PC-9 (cell line): ENCODE data around the gene PAIP2. TPM values are rescaled to one million over a fixed set of nuclear protein-coding genes. Genes with fewer than 3 reads are reported as not detected.
"Not testable (repeated sequence)": the region's sequence is repeated elsewhere in the genome, so short reads cannot be mapped to it uniquely, and the experiment has no call there.

Experiments
- BruUV-seq: library from RNA; stranded (reverse); fragments of 400-500 nt; replicated peaks from 2 replicates; lab custom pipeline; 2021; lab: Mats Ljungman, UMichigan
- CTCF ChIA-PET: fragments of 300-600 bp; sonication (Branson Sonifier 250); formaldehyde crosslinking; loops from one replicate; lab custom pipeline; 2022; ENCODE audit warnings: antibody characterized with exemption; lab: Charles Lee
- POLR2A ChIA-PET: fragments of 300-600 bp; sonication (Branson Sonifier 250); formaldehyde crosslinking; loops from one replicate; lab custom pipeline; 2022; ENCODE audit warnings: antibody characterized with exemption; ENCODE audit not compliant: unreplicated experiment; lab: Charles Lee
- DNase-seq, 2 experiments: peaks; one replicate each; pipeline versions ENCODE4 v3.0.0 to v3.0.0-alpha.2; 2015 to 2022; ENCODE audit warnings: mixed read lengths in 1 of 2
- H2AFZ ChIP-seq: fragments of 200-600 bp; sonication (generic); 2 replicates; pipeline ENCODE4 v1.8.1; 2017; ENCODE audit warnings: antibody characterized with exemption
- H3F3A ChIP-seq: fragments of 200-600 bp; sonication (generic); 2 replicates; pipeline ENCODE4 v1.8.1; 2017; ENCODE audit warnings: antibody characterized with exemption, mild to moderate bottlenecking, low read depth; ENCODE audit not compliant: insufficient read depth
- H3K27ac ChIP-seq: fragments of 200-600 bp; sonication (generic); 2 replicates; pipeline ENCODE4 v1.6.1; 2016; ENCODE audit warnings: mixed run types
- H3K27me3 ChIP-seq: fragments of 200-600 bp; sonication (generic); 2 replicates; pipeline ENCODE4 v1.6.1; 2016; ENCODE audit warnings: low read depth, mixed run types; ENCODE audit not compliant: insufficient read depth
- H3K36me3 ChIP-seq: fragments of 200-600 bp; sonication (generic); 2 replicates; pipeline ENCODE4 v1.6.1; 2016; ENCODE audit warnings: low read depth, mixed run types
- H3K4me1 ChIP-seq: fragments of 200-600 bp; sonication (generic); replicated peaks from 2 replicates; pipeline ENCODE4 v1.6.1; 2016; ENCODE audit warnings: mixed run types; ENCODE audit not compliant: insufficient read depth
- H3K4me2 ChIP-seq: fragments of 200-600 bp; sonication (generic); 2 replicates; pipeline ENCODE4 v1.6.1; 2017; ENCODE audit warnings: mixed run types
- H3K4me3 ChIP-seq: fragments of 200-600 bp; sonication (generic); 2 replicates; pipeline ENCODE4 v1.6.1; 2016; ENCODE audit warnings: mixed run types
- H3K79me2 ChIP-seq: fragments of 200-600 bp; sonication (generic); 2 replicates; pipeline ENCODE4 v1.6.1; 2017; ENCODE audit warnings: low read depth, mixed run types
- H3K9me2 ChIP-seq: fragments of 200-600 bp; sonication (generic); 2 replicates; pipeline ENCODE4 v1.8.1; 2017; ENCODE audit warnings: mild to moderate bottlenecking; ENCODE audit not compliant: insufficient read depth
- H3K9me3 ChIP-seq: fragments of 200-600 bp; sonication (generic); 2 replicates; pipeline ENCODE4 v1.8.1; 2016; ENCODE audit warnings: low read depth; ENCODE audit not compliant: insufficient read depth
- H4K20me1 ChIP-seq: fragments of 200-600 bp; sonication (generic); 2 replicates; pipeline ENCODE4 v1.8.1; 2017; ENCODE audit not compliant: insufficient read depth
- CTCF ChIP-seq: fragments of 200-600 bp; sonication (generic); conservative IDR thresholded peaks from 2 replicates; pipeline ENCODE4 v1.6.1; 2017; ENCODE audit warnings: mixed run types, antibody characterized with exemption, mild to moderate bottlenecking, moderate library complexity
- EZH2 ChIP-seq: fragments of 200-600 bp; sonication (generic); IDR thresholded peaks from 2 replicates; pipeline ENCODE4 v1.8.0; 2017; ENCODE audit warnings: antibody characterized with exemption, low read depth
- intact Hi-C: fragments of 100-400 bp; cut with micrococcal nuclease; formaldehyde crosslinking; loops from one replicate; pipeline ENCODE4 v1.10.0; 2022; ENCODE audit not compliant: unreplicated experiment
- total RNA-seq: library from RNA; stranded (reverse); gene quantifications from 2 replicates; pipeline ENCODE4 v1.2.3, GENCODE V29; 2021

PAIP2 gene
- total RNA-seq, 1 experiment from 2014 or later: 90.5 TPM

GRCh38 chr5:139386050-139386438 lies 44.4 kb downstream of the PAIP2 start:
- Histone ChIP-seq H2AFZ (no peak overlapping the region), H3K9me3 (no peaks in the 10 kb centered on the region), H3K4me3 (no peak overlapping the region), H3K27me3 (no peaks in the 10 kb centered on the region), H3K79me2 (no peaks in the 10 kb centered on the region), H3F3A (peaks cover 39% of the 10 kb centered on the region), H3K27ac (no peak overlapping the region), H3K36me3 (no peaks in the 10 kb centered on the region), H3K4me1 (peaks cover 62% of the 10 kb centered on the region), H3K9me2 (no peaks in the 10 kb centered on the region), H4K20me1 (no peaks in the 10 kb centered on the region), H3K4me2 (peak overlapping the region; percentile 55)
- BruUV-seq: no TSS peak
- ChIA-PET CTCF (interaction anchor here (0.7 kb wide), 1 partner anchor 378 kb away, joined by 3 read pairs; no protein-coding TSS in a partner anchor), POLR2A (no interaction called here)
- no peak for DNase-seq
- intact Hi-C loops: no loop called here
- TF ChIP-seq CTCF (no peak), EZH2 (no peak)

- H3K9me2 ChIP-seq, BruUV-seq, H3K9me3 ChIP-seq, POLR2A ChIA-PET, H2AFZ ChIP-seq, H3K36me3 ChIP-seq, DNase-seq, intact Hi-C loops, H3K79me2 ChIP-seq, H4K20me1 ChIP-seq, H3K4me2 ChIP-seq, H3K27ac ChIP-seq, H3K4me3 ChIP-seq, H3K27me3 ChIP-seq: not testable (repeated sequence)
- CTCF ChIA-PET: interaction anchor here (0.6 kb wide), 1 partner anchor 637 kb away, joined by 15 read pairs; no protein-coding TSS in a partner anchor
- peaks cover 46% of the 10 kb centered on the region for H3F3A ChIP-seq
- peaks cover 68% of the 10 kb centered on the region for H3K4me1 ChIP-seq
Observed at GRCh38 chr5:139386956-139387355, 45.3 kb downstream of the PAIP2 start.

GRCh38 chr5:139387611-139388197 lies 46.0 kb downstream of the PAIP2 start:
- no TSS peak for BruUV-seq
- Histone ChIP-seq H3K4me1 (peaks cover 62% of the 10 kb centered on the region), H3K4me3 (no peak overlapping the region), H3K9me3 (no peaks in the 10 kb centered on the region), H3K9me2 (no peaks in the 10 kb centered on the region), H3K79me2 (no peaks in the 10 kb centered on the region), H4K20me1 (no peaks in the 10 kb centered on the region), H3K27ac (no peak overlapping the region), H3K4me2 (no peak overlapping the region), H3K27me3 (no peaks in the 10 kb centered on the region), H2AFZ (no peak overlapping the region), H3K36me3 (no peaks in the 10 kb centered on the region), H3F3A (peaks cover 41% of the 10 kb centered on the region)
- intact Hi-C loops: no loop called here
- ChIA-PET CTCF (no interaction called here), POLR2A (interaction anchor here (0.7 kb wide), 1 partner anchor 86 kb away, joined by 3 read pairs; no protein-coding TSS in a partner anchor)
- no peak for DNase-seq
- TF ChIP-seq EZH2 (no peak), CTCF (no peak)
